ENCODE data around the gene RAB36.

GRCh38 chr22:23117275-23117674, 28.0 kb upstream of the RAB36 start:
- no peak for TF ChIP-seq CTCF (IDR thresholded peaks at IDR 0.05)
- no peak for TF ChIP-seq EP300 (IDR thresholded peaks at IDR 0.05)
- no peak for TF ChIP-seq POLR2A (IDR thresholded peaks at IDR 0.05; ENCODE audit: low read depth)
- no peak for TF ChIP-seq POLR2AphosphoS5 (IDR thresholded peaks at IDR 0.05)

Measured in esophagus muscularis mucosa (tissue), 4 donors.